ENCODE measurements around the gene ADAMTS4.
"Not testable (repeated sequence)": the region's sequence is repeated elsewhere in the genome, so short reads cannot be mapped to it uniquely, and the experiment has no call there.

The ADAMTS4 gene

DNA sequence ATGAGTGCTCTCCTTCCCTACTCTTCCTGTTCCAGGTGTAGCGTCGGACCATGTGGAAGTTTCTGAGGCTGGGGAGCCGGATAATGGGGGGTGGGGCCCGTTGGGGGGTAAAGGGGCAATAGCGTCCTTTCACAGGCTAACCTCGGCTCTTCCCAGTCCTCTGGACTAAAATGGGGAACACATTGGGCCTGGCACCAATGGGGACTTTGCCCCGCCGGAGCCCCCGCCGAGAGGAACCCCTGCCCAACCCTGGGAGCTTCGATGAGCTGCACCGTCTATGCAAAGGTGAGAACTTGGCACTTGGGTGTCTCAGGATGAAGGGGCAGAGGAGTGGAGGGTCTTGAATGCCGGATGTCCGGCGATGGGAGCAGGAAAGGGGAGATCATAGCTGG lies 27.5 kb upstream of the ADAMTS4 start:
- no peak for TF ChIP-seq EZH2phosphoT487 (IDR thresholded peaks at IDR 0.05; ENCODE audit: borderline replicate concordance, low read length)
- TF ChIP-seq, protein P1, sequence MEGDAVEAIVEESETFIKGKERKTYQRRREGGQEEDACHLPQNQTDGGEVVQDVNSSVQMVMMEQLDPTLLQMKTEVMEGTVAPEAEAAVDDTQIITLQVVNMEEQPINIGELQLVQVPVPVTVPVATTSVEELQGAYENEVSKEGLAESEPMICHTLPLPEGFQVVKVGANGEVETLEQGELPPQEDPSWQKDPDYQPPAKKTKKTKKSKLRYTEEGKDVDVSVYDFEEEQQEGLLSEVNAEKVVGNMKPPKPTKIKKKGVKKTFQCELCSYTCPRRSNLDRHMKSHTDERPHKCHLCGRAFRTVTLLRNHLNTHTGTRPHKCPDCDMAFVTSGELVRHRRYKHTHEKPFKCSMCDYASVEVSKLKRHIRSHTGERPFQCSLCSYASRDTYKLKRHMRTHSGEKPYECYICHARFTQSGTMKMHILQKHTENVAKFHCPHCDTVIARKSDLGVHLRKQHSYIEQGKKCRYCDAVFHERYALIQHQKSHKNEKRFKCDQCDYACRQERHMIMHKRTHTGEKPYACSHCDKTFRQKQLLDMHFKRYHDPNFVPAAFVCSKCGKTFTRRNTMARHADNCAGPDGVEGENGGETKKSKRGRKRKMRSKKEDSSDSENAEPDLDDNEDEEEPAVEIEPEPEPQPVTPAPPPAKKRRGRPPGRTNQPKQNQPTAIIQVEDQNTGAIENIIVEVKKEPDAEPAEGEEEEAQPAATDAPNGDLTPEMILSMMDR (IDR thresholded peaks at IDR 0.05; ENCODE audit: low read depth, low read length, poor library complexity, severe bottlenecking) = no peak
- peak overlapping the region; percentile 81 for H3K4me2 ChIP-seq (ENCODE audit: low read length)
- peaks cover 24% of the 10 kb centered on the region for H3K4me1 ChIP-seq (ENCODE audit: control insufficient read depth, low read length)
- no peaks in the 10 kb centered on the region for H3K9me3 ChIP-seq (ENCODE audit: control insufficient read depth, insufficient read depth, low read length)
- H3K4me3 ChIP-seq (ENCODE audit: low read length) = peak overlapping the region; percentile 81
- no peaks in the 10 kb centered on the region for H3K9me2 ChIP-seq (replicated peaks; ENCODE audit: control insufficient read depth, low read length)
- H4K20me1 ChIP-seq (ENCODE audit: control insufficient read depth, insufficient read depth, low read depth, low read length) = no peaks in the 10 kb centered on the region
- no peaks in the 10 kb centered on the region for H3F3A ChIP-seq (ENCODE audit: control insufficient read depth, insufficient read depth)
- no peaks in the 10 kb centered on the region for H3K27me3 ChIP-seq (ENCODE audit: control insufficient read depth, low read length)
- H3K27ac ChIP-seq (ENCODE audit: low read depth, low read length) = peak overlapping the region; percentile 38
- H3K36me3 ChIP-seq (ENCODE audit: control insufficient read depth, low read length) = peaks cover 30% of the 10 kb centered on the region
- H3K79me2 ChIP-seq (ENCODE audit: control insufficient read depth, low read length) = peaks cover 11% of the 10 kb centered on the region

DNA sequence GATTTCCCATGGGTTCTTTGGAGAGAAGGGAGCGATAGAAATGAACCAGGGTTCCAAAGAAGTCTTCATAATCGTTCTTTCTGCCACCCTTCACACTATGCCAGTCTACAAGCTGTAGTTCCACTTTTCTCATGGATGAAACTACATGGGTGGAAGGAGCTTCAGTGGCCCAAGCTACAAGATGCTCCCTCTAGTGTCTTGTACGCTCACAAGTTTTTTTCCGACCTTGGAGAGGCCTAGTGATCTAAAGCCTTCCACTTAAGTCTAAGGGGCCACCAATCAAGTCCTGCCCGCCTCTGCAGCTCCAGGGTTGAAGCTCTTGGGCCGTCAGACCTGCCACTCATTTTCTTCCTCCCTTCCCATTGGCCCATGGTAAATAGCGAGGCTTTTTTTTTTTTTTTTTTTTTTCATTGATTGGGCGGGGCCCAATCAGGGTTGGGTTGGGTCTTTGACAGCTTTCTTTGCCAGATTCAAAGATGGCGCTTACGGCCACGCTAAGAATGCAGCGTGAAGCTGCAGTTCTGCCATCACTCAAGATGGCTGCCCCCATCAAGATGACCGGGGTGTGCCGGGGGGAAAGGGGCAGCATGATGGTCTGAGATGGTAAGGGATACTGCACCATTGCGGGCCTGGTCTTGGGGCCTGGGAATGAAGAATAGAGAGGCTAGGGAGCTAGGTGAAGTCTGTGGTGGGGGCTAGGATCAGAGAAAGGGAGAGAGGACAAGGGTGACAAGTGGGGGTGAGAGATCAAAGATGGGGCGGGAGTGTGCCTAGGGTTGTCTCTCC lies 26.9 kb upstream of the ADAMTS4 start, which contains the start of gene TOMM40L:
Gene TOMM40L, plus strand, starts transcription at position 527 of the 786 bp plus-strand sequence. CDS start 430 bp downstream, outside the sequence.
- Histone ChIP-seq H3K9me2 (replicated peaks; ENCODE audit: control insufficient read depth, low read length) (no peaks in the 10 kb centered on the region), H3K27ac (ENCODE audit: low read depth, low read length) (peak within 1 kb of the TSS; percentile 38), H3K4me1 (ENCODE audit: control insufficient read depth, low read length) (peaks cover 24% of the 10 kb centered on the region), H3K4me2 (ENCODE audit: low read length) (peak within 1 kb of the TSS; percentile 81), H3K79me2 (ENCODE audit: control insufficient read depth, low read length) (peaks cover 11% of the 10 kb centered on the region), H4K20me1 (ENCODE audit: control insufficient read depth, insufficient read depth, low read depth, low read length) (no peaks in the 10 kb centered on the region), H3F3A (ENCODE audit: control insufficient read depth, insufficient read depth) (no peaks in the 10 kb centered on the region), H3K36me3 (ENCODE audit: control insufficient read depth, low read length) (peaks cover 30% of the 10 kb centered on the region), H3K9me3 (ENCODE audit: control insufficient read depth, insufficient read depth, low read length) (no peaks in the 10 kb centered on the region), H3K27me3 (ENCODE audit: control insufficient read depth, low read length) (no peaks in the 10 kb centered on the region), H3K4me3 (ENCODE audit: low read length) (peak within 1 kb of the TSS; percentile 81)
- TF ChIP-seq, protein P1 (IDR thresholded peaks at IDR 0.05; ENCODE audit: low read depth, low read length, poor library complexity, severe bottlenecking) = peak; percentile 81
- no peak for TF ChIP-seq EZH2phosphoT487 (IDR thresholded peaks at IDR 0.05; ENCODE audit: borderline replicate concordance, low read length)

DNA sequence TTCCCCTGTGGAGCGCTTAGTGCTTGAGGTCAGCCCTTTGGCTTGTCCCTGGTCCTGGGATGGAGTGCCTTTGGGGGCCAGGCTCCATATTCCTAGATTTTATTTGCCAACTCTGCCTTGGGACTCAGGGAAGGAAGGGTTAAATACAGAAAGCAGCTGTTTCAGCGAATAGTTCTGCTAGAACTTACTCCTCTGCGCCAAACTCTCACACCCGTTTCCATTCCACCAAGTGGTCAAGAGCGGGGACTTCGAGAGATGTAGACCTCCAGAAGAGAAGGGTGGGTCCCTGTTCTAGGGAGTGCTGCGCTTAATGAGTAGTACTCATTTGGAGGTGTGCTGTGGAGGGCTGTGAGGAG lies 26.3 kb upstream of the ADAMTS4 start:
- Histone ChIP-seq H3F3A (ENCODE audit: control insufficient read depth, insufficient read depth) (no peaks in the 10 kb centered on the region), H3K36me3 (ENCODE audit: control insufficient read depth, low read length) (peaks cover 24% of the 10 kb centered on the region), H3K4me2 (ENCODE audit: low read length) (peak overlapping the region; percentile 43), H3K27me3 (ENCODE audit: control insufficient read depth, low read length) (no peaks in the 10 kb centered on the region), H3K79me2 (ENCODE audit: control insufficient read depth, low read length) (peaks cover 11% of the 10 kb centered on the region), H3K9me3 (ENCODE audit: control insufficient read depth, insufficient read depth, low read length) (no peaks in the 10 kb centered on the region), H3K4me1 (ENCODE audit: control insufficient read depth, low read length) (peaks cover 24% of the 10 kb centered on the region), H4K20me1 (ENCODE audit: control insufficient read depth, insufficient read depth, low read depth, low read length) (no peaks in the 10 kb centered on the region), H3K9me2 (replicated peaks; ENCODE audit: control insufficient read depth, low read length) (no peaks in the 10 kb centered on the region), H3K27ac (ENCODE audit: low read depth, low read length) (0 out of 2 replicates have a peak overlapping the region, but pooled peaks have one; percentile 13), H3K4me3 (ENCODE audit: low read length) (peak overlapping the region; percentile 12)
- TF ChIP-seq, protein P1 (IDR thresholded peaks at IDR 0.05; ENCODE audit: low read depth, low read length, poor library complexity, severe bottlenecking) = no peak
- no peak for TF ChIP-seq EZH2phosphoT487 (IDR thresholded peaks at IDR 0.05; ENCODE audit: borderline replicate concordance, low read length)

DNA sequence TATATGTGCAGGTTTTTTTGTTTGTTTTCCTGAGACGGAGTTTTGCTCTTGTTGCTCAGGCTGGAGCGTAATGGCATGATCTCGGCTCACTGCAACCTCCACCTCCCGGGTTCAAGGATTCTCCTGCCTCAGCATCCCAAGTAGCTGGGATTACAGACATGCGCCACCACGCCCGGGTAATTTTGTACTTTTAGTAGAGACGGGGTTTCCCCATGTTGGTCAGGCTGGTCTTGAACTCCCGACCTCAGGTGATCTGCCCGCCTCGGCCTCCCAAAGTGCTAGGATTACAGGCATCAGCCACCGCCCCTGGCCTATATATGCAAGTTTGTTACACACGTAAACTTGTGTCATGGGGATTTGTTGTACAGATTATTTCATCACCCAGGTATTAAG lies 25.8 kb upstream of the ADAMTS4 start:
- Histone ChIP-seq H3K4me1 (ENCODE audit: control insufficient read depth, low read length) (peaks cover 24% of the 10 kb centered on the region), H3K36me3 (ENCODE audit: control insufficient read depth, low read length) (peaks cover 19% of the 10 kb centered on the region), H3K79me2 (ENCODE audit: control insufficient read depth, low read length) (peaks cover 11% of the 10 kb centered on the region)
- not testable (repeated sequence) for H4K20me1 ChIP-seq (ENCODE audit: control insufficient read depth, insufficient read depth, low read depth, low read length); H3K4me2 ChIP-seq (ENCODE audit: low read length); H3K4me3 ChIP-seq (ENCODE audit: low read length); H3K9me2 ChIP-seq (replicated peaks; ENCODE audit: control insufficient read depth, low read length); H3F3A ChIP-seq (ENCODE audit: control insufficient read depth, insufficient read depth); H3K27ac ChIP-seq (ENCODE audit: low read depth, low read length); H3K27me3 ChIP-seq (ENCODE audit: control insufficient read depth, low read length); H3K9me3 ChIP-seq (ENCODE audit: control insufficient read depth, insufficient read depth, low read length)

Measured in DOHH2 (cell line).